HFFc6 (cell line): ENCODE results near the gene HBEGF. TPM values are rescaled to one million over a fixed set of nuclear protein-coding genes. Genes with fewer than 3 reads are reported as not detected.
A peak's percentile ranks its signal among the peaks of the same experiment; 100 is the strongest.

Experiments
- DNase-seq: peaks from one replicate; pipeline ENCODE4 v3.0.0-alpha.2; 2018
- H3K27ac Mint-ChIP-seq: 2 replicates; pipeline ENCODE4 v1.8.0; 2020; ENCODE audit warnings: mild to moderate bottlenecking, mixed read lengths
- H3K27me3 Mint-ChIP-seq: 2 replicates; pipeline ENCODE4 v1.8.0; 2021; ENCODE audit warnings: mild to moderate bottlenecking, moderate library complexity, mixed read lengths; ENCODE audit not compliant: insufficient read depth
- H3K36me3 Mint-ChIP-seq: 2 replicates; pipeline ENCODE4 v1.8.0; 2021; ENCODE audit warnings: low read depth, mixed read lengths
- H3K4me1 Mint-ChIP-seq: 2 replicates; pipeline ENCODE4 v1.8.0; 2020; ENCODE audit warnings: low read depth, mixed read lengths
- H3K4me3 Mint-ChIP-seq: 2 replicates; pipeline ENCODE4 v1.8.0; 2020; ENCODE audit warnings: mild to moderate bottlenecking, moderate library complexity, mixed read lengths
- H3K9me3 Mint-ChIP-seq: 2 replicates; pipeline ENCODE4 v1.8.0; 2020; ENCODE audit warnings: mild to moderate bottlenecking, mixed read lengths
- total RNA-seq, 6 experiments: library from RNA; stranded (reverse); fragmentation: NEBNext Ultra II Directional; extraction: Animal tissue kit (Norgen Biotek cat#: 25700); gene quantifications; 2 replicates in 1 of 6; 3 replicates in 5 of 6; pipeline ENCODE4 v1.2.3, GENCODE V29; 2021
- TF ChIP-seq, protein P1 (sequence below): fragments of 200-600 bp; sonication (generic); IDR thresholded peaks from 2 replicates; pipeline ENCODE4 v1.5.0; 2021; ENCODE audit warnings: antibody characterized with exemption, mild to moderate bottlenecking

Gene HBEGF
- total RNA-seq, 6 experiments from 2014 or later: 5.6 to 10.2 (median 6.9) TPM

- no peak overlapping the region for H3K4me3 Mint-ChIP-seq
- H3K9me3 Mint-ChIP-seq: no peaks in the 10 kb centered on the region
- TF ChIP-seq, protein P1, sequence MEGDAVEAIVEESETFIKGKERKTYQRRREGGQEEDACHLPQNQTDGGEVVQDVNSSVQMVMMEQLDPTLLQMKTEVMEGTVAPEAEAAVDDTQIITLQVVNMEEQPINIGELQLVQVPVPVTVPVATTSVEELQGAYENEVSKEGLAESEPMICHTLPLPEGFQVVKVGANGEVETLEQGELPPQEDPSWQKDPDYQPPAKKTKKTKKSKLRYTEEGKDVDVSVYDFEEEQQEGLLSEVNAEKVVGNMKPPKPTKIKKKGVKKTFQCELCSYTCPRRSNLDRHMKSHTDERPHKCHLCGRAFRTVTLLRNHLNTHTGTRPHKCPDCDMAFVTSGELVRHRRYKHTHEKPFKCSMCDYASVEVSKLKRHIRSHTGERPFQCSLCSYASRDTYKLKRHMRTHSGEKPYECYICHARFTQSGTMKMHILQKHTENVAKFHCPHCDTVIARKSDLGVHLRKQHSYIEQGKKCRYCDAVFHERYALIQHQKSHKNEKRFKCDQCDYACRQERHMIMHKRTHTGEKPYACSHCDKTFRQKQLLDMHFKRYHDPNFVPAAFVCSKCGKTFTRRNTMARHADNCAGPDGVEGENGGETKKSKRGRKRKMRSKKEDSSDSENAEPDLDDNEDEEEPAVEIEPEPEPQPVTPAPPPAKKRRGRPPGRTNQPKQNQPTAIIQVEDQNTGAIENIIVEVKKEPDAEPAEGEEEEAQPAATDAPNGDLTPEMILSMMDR: no peak
- DNase-seq: no peak
- no peaks in the 10 kb centered on the region for H3K36me3 Mint-ChIP-seq
- peaks cover 5% of the 10 kb centered on the region for H3K27me3 Mint-ChIP-seq
- no peak overlapping the region for H3K27ac Mint-ChIP-seq
- peaks cover 5% of the 10 kb centered on the region; the same call in 1 of the 2 replicates for H3K4me1 Mint-ChIP-seq
Observed at GRCh38 chr5:140364472-140364765, 18.0 kb upstream of the HBEGF start.

DNA sequence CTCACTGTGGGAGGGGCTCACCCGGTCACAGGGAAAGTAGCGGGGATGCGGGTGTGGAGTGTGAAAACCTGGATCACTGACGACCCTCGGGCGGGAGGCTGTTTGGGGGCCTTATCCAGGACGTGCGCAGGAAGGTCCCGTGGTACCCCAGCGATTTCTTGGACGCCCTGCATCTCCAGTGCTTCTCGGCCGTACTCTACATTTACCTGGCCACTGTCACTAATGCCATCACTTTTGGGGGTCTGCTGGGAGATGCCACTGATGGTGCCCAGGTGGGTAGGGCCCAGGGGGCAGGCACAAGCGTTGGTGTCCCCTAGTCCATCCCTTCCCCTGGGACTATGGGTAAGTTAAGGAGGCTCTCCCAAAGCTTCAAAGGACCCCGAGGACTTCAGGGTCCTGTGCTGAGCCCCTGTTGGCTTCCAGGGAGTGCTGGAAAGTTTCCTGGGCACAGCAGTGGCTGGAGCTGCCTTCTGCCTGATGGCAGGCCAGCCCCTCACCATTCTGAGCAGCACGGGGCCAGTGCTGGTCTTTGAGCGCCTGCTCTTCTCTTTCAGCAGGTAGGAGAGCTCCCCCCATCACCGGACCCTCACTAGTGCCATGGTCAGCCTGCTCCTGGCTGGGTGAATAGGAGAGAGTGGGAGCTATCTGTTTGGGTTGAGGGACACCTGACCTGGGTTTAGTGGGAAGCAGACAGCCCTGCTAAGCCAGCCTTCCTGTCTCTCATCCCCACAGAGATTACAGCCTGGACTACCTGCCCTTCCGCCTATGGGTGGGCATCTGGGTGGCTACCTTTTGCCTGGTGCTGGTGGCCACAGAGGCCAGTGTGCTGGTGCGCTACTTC is 17.4 kb upstream of the HBEGF start:
- Mint-ChIP-seq H3K36me3 (no peaks in the 10 kb centered on the region), H3K4me1 (peaks cover 6% of the 10 kb centered on the region), H3K27ac (no peak overlapping the region), H3K27me3 (peaks cover 4% of the 10 kb centered on the region), H3K4me3 (no peak overlapping the region; the same call in 1 of the 2 replicates), H3K9me3 (no peaks in the 10 kb centered on the region)
- DNase-seq: no peak
- TF ChIP-seq, protein P1: no peak

DNA sequence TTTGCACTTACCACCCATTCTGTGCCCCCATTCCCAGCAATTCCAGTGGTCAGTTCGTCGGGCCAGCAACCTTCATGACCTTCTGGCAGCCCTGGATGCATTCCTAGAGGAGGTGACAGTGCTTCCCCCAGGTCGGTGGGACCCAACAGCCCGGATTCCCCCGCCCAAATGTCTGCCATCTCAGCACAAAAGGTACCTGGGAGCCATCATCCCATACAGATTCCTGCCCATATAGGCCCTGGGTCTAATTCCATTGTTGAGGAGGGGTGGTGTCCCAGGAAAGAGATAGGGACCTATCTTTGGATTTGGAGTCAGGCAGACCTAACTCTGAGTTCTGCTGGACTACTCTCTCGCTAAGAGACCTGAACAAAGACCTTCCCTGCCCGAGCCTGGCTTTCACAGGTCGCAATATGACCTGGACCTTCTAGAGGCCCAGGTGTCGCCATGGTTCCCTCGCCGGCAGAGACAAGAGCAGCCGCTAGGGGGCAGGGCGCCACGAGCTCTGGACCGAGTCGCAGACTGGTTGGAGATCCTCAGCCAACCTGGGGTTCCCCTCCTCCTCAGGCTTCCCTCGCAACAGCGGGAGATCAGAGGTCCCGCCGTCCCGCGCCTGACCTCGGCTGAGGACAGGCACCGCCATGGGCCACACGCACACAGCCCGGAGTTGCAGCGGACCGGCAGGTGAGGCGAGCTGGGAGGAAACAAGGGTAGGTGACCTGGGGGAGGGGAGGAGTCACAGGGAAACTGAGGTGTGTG is 16.6 kb upstream of the HBEGF start:
- H3K27ac Mint-ChIP-seq: no peak overlapping the region
- H3K4me3 Mint-ChIP-seq: peak overlapping the region; percentile 72
- H3K27me3 Mint-ChIP-seq: peaks cover 2% of the 10 kb centered on the region
- H3K9me3 Mint-ChIP-seq: no peaks in the 10 kb centered on the region
- TF ChIP-seq, protein P1: peak; percentile 97
- peak; percentile 51 for DNase-seq
- H3K4me1 Mint-ChIP-seq: peaks cover 12% of the 10 kb centered on the region
- no peaks in the 10 kb centered on the region for H3K36me3 Mint-ChIP-seq

DNA sequence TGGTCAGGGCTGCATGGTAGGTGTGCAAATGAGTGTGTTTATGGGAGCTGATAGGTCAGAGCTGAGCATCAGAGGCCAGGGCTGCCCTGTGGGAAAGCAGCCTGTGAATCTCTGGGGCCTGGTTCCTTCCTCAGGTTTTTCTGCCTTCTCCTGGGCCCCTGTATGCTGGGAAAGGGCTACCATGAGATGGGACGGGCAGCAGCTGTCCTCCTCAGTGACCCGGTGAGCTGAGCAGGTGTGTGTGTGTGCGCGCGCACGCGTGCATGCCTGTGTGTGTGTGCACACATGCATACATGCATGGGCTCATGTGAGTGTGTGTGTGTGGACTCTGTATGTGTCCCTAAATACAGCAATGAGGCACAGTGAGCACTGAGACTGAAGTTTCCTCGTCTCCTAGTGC is 15.9 kb upstream of the HBEGF start:
- no peak overlapping the region for H3K27ac Mint-ChIP-seq
- H3K27me3 Mint-ChIP-seq: no peaks in the 10 kb centered on the region; the same call in 1 of the 2 replicates
- H3K9me3 Mint-ChIP-seq: no peaks in the 10 kb centered on the region
- H3K36me3 Mint-ChIP-seq: no peaks in the 10 kb centered on the region
- DNase-seq: no peak
- TF ChIP-seq, protein P1: no peak
- H3K4me3 Mint-ChIP-seq: no peak overlapping the region
- peaks cover 20% of the 10 kb centered on the region for H3K4me1 Mint-ChIP-seq

- Mint-ChIP-seq H3K36me3 (no peaks in the 10 kb centered on the region), H3K4me3 (no peak overlapping the region), H3K4me1 (peaks cover 24% of the 10 kb centered on the region), H3K27ac (no peak overlapping the region), H3K27me3 (no peaks in the 10 kb centered on the region; the same call in 1 of the 2 replicates), H3K9me3 (no peaks in the 10 kb centered on the region)
- DNase-seq: no peak
- TF ChIP-seq, protein P1: no peak
Observed at GRCh38 chr5:140361901-140362300, 15.5 kb upstream of the HBEGF start.
